T follicular helper cell (primary cell): ENCODE results near the gene MAPK8IP3.
A peak's percentile ranks its signal among the peaks of the same experiment; 100 is the strongest.

Source experiments
- DNase-seq: peaks from one replicate; pipeline ENCODE4 v3.0.0-alpha.2; 2020; ENCODE audit warnings: low read depth

MAPK8IP3 gene

DNA sequence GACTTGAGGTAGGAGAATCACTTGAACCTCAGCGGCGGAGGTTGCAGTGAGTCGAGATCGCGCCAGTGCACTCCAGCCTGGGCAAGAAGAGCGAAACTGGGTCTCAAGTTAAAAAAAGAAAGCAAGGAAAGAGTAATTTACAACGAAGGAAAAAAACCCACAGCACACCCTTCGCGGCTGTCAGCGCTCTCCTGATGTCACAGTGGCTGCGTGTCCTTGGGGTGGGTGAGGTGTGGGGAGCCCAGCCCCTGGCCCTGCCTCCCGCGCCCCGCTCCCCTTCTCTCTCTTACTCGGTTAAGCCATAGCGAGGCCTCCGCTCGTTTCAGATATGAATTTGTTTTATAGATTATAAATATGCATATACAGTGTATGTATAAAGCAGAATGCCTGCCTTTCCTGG, 28.7 kb upstream of the MAPK8IP3 start:
- DNase-seq: no peak

- peak; percentile 91 for DNase-seq
Observed at GRCh38 chr16:1677942-1678499, 28.0 kb upstream of the MAPK8IP3 start, which contains the start of gene JPT2. TSS of gene JPT2 (plus strand) at chr16:1678279. CDS start at chr16:1678313, 34 bp downstream.

DNA sequence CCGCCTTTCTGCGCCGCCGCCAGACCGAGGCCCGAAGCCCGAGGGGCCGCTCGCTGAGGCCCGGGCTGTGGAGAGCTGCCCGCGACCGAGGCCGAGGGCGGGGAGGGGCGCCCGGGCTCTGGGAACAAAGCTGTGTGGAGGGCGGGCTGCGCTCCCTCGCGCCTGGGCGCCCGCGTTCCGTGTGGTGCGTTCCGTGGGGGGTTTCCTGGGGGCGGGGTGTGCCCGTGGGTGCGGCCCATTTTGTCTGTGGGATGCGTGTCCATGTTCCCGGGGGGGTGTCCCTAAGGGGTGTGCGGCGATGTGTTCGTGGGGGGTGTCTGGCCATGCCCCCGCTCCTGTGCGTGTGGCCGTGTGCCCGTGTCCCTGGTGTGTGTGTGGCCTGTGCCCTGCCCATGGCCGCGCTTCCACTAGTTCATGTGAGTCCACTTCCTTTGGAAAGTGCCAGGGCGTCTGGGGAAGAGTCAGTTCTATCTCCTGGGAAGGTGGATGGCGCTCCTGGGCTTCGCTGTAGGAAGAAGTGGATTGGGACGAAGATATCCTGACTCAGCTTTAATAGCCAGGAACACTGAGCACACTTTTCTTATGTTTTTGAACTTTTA, 27.4 kb upstream of the MAPK8IP3 start:
- DNase-seq: peak; percentile 8

- DNase-seq: no peak
Observed at GRCh38 chr16:1680361-1680760, 25.6 kb upstream of the MAPK8IP3 start.

DNA sequence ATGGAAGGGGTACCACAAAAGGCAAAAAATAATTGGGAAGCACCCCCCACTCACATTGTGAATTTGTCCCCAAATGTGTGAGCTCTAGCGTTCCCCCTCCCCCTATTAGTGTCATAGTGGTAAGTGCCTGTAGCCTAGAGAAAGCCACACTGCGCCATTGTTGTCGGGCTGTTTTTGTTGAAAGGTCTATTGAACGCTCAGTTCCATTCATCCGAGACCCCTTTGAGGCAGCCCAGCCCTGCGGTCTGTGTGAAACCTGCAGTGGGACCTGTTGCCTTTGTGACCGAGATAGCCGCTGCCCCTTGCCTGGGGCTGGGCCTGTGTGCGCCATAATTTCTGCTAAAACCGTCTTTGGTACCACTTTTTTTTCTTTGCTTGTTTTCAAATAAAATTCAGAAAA, 25.0 kb upstream of the MAPK8IP3 start:
- DNase-seq: no peak

- no peak for DNase-seq
Observed at GRCh38 chr16:1687427-1688316, 18.3 kb upstream of the MAPK8IP3 start.

DNA sequence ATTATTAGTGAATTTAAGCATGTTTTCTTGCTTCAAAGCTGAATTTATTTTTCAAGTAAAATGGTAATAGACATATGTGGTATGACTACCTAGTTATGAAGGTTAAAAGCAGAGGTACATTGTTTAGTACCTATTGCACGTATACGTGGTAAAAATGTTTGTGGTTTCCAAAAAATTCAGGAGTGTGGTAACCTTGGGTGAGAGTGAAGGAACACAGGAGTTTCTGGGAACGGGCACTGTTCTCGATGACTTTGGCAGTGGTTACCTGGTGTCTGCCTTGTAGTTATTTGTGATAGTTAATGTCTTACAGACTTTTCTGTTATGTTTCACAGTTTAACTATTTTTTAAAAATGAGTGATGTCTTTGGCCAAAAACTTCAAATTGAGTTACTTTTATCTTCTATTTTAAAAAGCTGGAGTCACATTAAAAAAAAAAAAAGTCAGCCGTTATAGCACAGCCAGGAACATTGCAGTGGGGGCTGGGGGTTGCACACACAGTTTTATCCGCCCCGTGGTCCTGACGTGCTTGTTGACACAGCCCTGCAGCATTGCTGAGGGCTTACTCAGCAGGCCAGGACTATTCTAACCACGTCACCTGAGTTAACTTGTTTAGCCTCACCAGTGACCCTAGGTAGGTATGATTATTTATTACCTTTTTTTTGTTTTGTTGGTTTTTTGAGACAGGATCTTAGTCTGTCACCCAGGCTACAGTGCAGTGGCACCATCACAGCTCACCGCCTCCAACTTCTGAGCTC, 17.0 kb upstream of the MAPK8IP3 start:
- no peak for DNase-seq

DNA sequence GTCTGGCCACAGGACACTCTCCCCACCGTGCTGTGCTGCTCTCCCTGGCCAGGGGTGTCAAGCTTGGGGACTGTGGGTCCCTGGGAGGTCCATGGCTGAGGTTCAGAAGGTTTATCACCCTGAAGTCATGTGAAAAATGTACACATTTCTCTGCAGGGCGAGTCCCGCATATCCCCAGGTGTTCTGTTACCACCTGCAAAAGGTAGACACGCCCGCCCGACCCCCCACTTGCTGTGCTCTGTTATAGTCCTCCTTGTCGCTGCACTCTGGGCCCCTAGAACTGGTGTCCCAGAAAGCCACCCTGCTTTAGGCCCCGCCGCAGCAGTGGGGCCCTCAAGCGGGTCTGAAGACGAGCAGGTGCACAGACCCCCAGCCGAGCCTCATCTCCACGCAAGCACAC, 16.1 kb upstream of the MAPK8IP3 start:
- no peak for DNase-seq

GRCh38 chr16:1690810-1691209, 15.2 kb upstream of the MAPK8IP3 start:
- no peak for DNase-seq

- no peak for DNase-seq
Observed at GRCh38 chr16:1691276-1691675, 14.7 kb upstream of the MAPK8IP3 start.

DNA sequence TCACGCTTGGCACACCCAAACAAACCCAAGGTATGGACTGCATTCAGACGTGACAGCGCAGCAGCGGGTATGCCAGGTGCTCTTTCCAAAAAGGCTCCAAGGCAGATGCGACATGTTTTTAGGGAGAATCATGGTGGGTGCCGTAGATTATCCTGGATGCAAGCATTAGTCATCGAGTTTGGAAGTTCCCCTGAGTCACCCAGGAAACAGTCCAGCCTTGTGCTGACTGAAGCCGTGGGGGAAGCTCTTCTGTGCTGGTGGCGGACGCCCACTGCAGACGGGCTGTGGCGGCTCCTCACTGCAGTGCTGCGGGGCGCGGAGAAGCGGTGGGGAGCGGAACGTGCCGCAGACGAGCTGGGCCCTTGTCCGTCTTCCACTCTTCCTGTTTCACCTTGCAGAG, 14.0 kb upstream of the MAPK8IP3 start:
- DNase-seq: no peak

- no peak for DNase-seq
Observed at GRCh38 chr16:1696863-1697262, 9.1 kb upstream of the MAPK8IP3 start.

- DNase-seq: no peak
Observed at GRCh38 chr16:1698680-1699079, 7.3 kb upstream of the MAPK8IP3 start.

DNA sequence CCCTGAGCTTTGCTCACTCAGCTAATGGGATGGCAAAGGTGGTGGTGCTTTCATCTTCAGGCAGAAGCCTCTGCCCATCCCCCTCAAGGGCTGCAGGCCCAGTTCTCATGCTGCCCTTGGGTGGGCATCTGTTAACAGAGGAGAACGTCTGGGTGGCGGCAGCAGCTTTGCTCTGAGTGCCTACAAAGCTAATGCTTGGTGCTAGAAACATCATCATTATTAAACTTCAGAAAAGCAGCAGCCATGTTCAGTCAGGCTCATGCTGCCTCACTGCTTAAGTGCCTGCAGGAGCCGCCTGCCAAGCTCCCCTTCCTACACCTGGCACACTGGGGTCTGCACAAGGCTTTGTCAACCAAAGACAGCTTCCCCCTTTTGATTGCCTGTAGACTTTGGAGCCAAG, 5.7 kb upstream of the MAPK8IP3 start:
- no peak for DNase-seq

GRCh38 chr16:1701216-1701878, 4.6 kb upstream of the MAPK8IP3 start:
- no peak for DNase-seq

- DNase-seq: peak; percentile 14
Observed at GRCh38 chr16:1705324-1705687, 689 bp upstream of the MAPK8IP3 start.

GRCh38 chr16:1706386-1707192, 594 bp downstream of the MAPK8IP3 start:
- peak; percentile 20 for DNase-seq

- no peak for DNase-seq
Observed at GRCh38 chr16:1707193-1707790, 1.3 kb downstream of the MAPK8IP3 start.

DNA sequence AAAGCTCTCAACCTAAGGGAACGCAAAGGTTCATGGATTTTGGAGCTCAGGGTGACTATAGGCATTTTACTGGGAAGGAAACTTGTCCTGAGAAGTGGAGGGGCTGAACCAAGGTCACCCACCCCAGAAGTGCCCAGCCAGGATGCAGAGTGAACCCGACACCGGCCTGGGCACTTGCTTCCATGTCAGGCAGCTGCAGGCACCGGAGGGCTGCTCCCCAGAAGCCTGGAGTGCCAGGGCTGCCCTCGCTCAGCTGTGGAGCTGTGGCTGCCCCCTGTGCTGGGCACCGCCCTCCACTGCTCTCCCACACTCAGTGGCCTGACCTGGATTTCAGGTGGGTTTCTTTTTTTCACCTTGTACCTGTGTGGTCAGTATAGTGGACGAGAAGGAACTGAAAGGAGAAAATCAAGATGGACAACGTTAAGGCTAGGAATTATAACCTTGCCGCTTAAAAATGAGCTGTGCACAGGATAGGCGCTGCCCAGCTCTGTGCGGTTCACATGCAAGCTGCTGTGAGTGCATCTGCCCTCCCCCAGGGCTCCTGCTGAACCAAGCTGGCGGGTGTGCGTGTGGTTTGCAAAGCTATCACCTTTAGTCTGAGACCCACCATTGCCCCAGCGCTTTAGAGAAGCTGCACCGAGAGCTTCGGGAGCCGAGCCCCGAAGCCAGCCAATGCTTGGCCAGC, 2.2 kb downstream of the MAPK8IP3 start:
- no peak for DNase-seq

DNA sequence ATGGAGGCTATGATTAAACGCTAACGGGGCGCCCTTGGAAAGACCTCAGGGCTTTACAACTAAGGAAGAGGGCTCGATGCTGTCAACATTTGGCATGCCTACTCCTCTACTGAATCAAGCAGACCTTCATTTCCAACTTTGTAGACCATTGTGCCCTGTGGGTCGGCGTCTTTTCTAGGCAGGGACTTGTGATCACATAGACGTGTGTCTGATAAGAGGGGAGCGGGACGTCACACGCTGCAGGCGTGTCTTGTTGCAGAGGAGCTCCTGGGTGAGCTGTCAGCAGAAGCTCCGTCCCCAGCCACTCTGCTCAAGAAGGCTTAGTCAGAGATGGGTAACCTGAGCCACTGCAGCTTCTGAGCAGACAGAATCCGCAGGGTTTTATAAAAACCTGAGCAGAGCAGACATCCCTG, 2.8 kb downstream of the MAPK8IP3 start:
- DNase-seq: no peak
